Measurements from ENCODE around the gene THAP10. TPM values are rescaled to one million over a fixed set of nuclear protein-coding genes. Genes with fewer than 3 reads are reported as not detected.
"Not testable (repeated sequence)": the region's sequence is repeated elsewhere in the genome, so short reads cannot be mapped to it uniquely, and the experiment has no call there.

THAP10 gene
- total RNA-seq, 4 donors from 2014 or later = 2.2 to 14.9 (median 8.3) TPM; not detected in 1

DNA sequence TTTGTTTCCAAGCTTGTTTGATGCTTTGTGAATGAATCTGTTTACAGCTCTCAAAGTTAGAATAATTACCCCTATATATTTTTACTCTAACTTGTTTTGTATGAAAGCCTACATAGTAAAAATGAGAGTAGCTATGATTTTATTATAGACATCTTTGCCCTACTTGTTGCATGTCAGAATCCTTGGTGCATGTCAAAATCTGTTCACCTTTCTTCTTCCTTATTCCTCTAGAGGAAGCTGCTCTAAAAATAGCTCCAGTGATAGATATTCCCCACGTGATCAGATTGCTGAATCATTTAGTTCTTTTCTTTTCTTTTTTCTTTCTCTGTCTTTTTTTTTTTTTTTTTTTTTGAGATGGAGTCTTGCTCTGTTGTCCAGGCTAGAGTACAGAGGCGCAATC, 40.2 kb upstream of the THAP10 start:
- 57 to 66% methylated on average over 1 to 2 of the region's 2 CpGs for WGBS, 2 donors (ENCODE audit: low coverage in 1 of 2)
- Histone ChIP-seq H3K9me3 (no peaks in the 10 kb centered on the region), H3K36me3 (no peaks in the 10 kb centered on the region), H3K27ac (no peak overlapping the region), H3K4me3 (no peak overlapping the region), H3K4me1 (no peaks in the 10 kb centered on the region), H3K27me3 (no peaks in the 10 kb centered on the region)
- DNase-seq = no peak
- TF ChIP-seq POLR2A (IDR thresholded peaks at IDR 0.05) = no peak
- no peak for TF ChIP-seq CTCF (IDR thresholded peaks at IDR 0.05)
- no peak for TF ChIP-seq EP300 (IDR thresholded peaks at IDR 0.05; ENCODE audit: low read depth)
- TF ChIP-seq POLR2AphosphoS5 (IDR thresholded peaks at IDR 0.05) = no peak
- intact Hi-C loops (cut with DNase I; ENCODE audit: low total_unique reads) (no loop called here), in situ Hi-C loops (cut with MboI; ENCODE audit: low pct_ligation_motif_present in 1 of 4, low pct_unique_long_range_greater_than_20kb in 1 of 4, low sequenced_read_pairs in 3 of 4) (no loop called here)

GRCh38 chr15:70931821-70932220, 39.6 kb upstream of the THAP10 start:
- intact Hi-C loops (cut with DNase I; ENCODE audit: low total_unique reads) = no loop called here
- H3K4me1 ChIP-seq = no peaks in the 10 kb centered on the region

DNA sequence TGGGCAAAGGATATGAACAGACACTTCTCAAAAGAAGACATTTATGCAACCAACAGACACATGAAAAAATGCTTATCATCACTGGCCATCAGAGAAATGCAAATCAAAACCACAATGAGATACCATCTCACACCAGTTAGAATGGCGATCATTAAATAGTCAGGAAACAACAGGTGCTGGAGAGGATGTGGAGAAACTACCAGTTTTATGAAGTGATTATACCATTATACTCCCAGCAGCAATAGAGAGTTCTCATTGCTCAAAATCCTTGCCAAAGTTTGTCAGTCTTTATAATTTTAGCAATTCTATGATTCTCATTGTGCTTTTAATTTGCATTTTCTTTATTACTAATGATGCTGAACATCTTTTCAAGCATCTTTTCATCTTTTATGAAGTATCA, 34.7 kb upstream of the THAP10 start:
- H3K36me3 ChIP-seq; H3K4me1 ChIP-seq; in situ Hi-C loops (cut with MboI; ENCODE audit: low pct_ligation_motif_present in 1 of 4, low pct_unique_long_range_greater_than_20kb in 1 of 4, low sequenced_read_pairs in 3 of 4); H3K4me3 ChIP-seq; intact Hi-C loops (cut with DNase I; ENCODE audit: low total_unique reads); H3K27me3 ChIP-seq; H3K27ac ChIP-seq; DNase-seq; H3K9me3 ChIP-seq: not testable (repeated sequence)
- 69 to 83% methylated on average over 1 of the region's 1 CpG for WGBS, 2 donors (ENCODE audit: low coverage in 1 of 2)

More at GRCh38 chr15:70931821-70932220, 39.6 kb upstream of the THAP10 start:
- Histone ChIP-seq H3K36me3 (no peaks in the 10 kb centered on the region), H3K27me3 (no peaks in the 10 kb centered on the region), H3K27ac (no peak overlapping the region), H3K4me3 (no peak overlapping the region), H3K9me3 (no peaks in the 10 kb centered on the region)
- DNase-seq = no peak
- no peak for TF ChIP-seq EP300 (IDR thresholded peaks at IDR 0.05; ENCODE audit: low read depth)
- no peak for TF ChIP-seq POLR2A (IDR thresholded peaks at IDR 0.05)
- no peak for TF ChIP-seq POLR2AphosphoS5 (IDR thresholded peaks at IDR 0.05)
- TF ChIP-seq CTCF (IDR thresholded peaks at IDR 0.05) = no peak
- in situ Hi-C loops (cut with MboI; ENCODE audit: low pct_ligation_motif_present in 1 of 4, low pct_unique_long_range_greater_than_20kb in 1 of 4, low sequenced_read_pairs in 3 of 4) = no loop called here

DNA sequence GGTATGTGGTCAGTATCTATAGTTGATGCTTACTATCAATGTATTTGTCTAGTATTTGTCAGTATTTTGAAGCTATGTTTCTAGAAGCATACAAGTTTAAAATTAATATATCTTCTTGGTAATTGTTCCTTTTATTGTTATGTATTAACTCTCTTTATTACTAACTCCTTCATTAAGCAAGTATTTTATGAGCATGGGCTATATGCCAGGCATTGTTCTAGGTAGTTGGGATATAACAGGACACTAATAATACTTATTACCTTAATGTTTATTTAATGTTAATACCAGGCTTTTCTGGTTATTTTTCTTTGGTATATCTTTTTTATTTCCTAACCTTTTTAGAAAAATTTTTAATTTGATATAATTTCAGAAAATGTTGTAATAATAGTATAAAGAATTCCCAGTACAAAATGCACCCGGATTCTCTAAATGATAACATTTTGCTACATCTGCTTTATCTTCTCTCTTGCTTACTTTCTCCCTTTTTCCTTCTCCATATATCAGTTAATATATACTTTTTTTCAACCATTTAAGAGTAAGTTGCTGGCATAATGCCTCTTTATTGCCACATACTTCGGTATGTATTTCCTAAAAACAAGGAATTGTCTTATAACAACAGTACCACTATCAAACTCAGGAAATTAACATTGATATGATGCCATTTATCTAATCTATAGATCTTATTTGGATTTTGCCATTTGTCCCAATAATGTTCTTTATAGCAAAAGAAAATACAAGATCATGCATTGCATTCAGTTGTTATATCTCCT, 31.3 kb upstream of the THAP10 start:
- H3K4me3 ChIP-seq = no peak overlapping the region
- H3K27me3 ChIP-seq = no peaks in the 10 kb centered on the region
- no peak for TF ChIP-seq EP300 (IDR thresholded peaks at IDR 0.05; ENCODE audit: low read depth)
- no peak for TF ChIP-seq POLR2AphosphoS5 (IDR thresholded peaks at IDR 0.05)
- TF ChIP-seq POLR2A (IDR thresholded peaks at IDR 0.05) = no peak
- TF ChIP-seq CTCF (IDR thresholded peaks at IDR 0.05) = no peak
- in situ Hi-C loops (cut with MboI; ENCODE audit: low pct_ligation_motif_present in 1 of 4, low pct_unique_long_range_greater_than_20kb in 1 of 4, low sequenced_read_pairs in 3 of 4) (no loop called here), intact Hi-C loops (cut with DNase I; ENCODE audit: low total_unique reads) (no loop called here)
- H3K9me3 ChIP-seq = no peaks in the 10 kb centered on the region
- DNase-seq = no peak
- H3K36me3 ChIP-seq = no peaks in the 10 kb centered on the region
- WGBS, 2 donors (ENCODE audit: low coverage in 1 of 2) = 85 to 93% methylated on average over 2 of the region's 2 CpGs
- no peak overlapping the region for H3K27ac ChIP-seq
- H3K4me1 ChIP-seq = no peaks in the 10 kb centered on the region

GRCh38 chr15:70922119-70922518, 29.9 kb upstream of the THAP10 start:
- TF ChIP-seq POLR2AphosphoS5 (IDR thresholded peaks at IDR 0.05) (no peak), EP300 (IDR thresholded peaks at IDR 0.05; ENCODE audit: low read depth) (no peak), CTCF (IDR thresholded peaks at IDR 0.05) (no peak), POLR2A (IDR thresholded peaks at IDR 0.05) (no peak)
- WGBS, 2 donors (ENCODE audit: low coverage in 1 of 2) = 99 to 100% methylated on average over 2 of the region's 2 CpGs
- no peak overlapping the region for H3K4me3 ChIP-seq
- H3K27ac ChIP-seq = no peak overlapping the region
- H3K4me1 ChIP-seq = no peaks in the 10 kb centered on the region
- H3K36me3 ChIP-seq = no peaks in the 10 kb centered on the region
- in situ Hi-C loops (cut with MboI; ENCODE audit: low pct_ligation_motif_present in 1 of 4, low pct_unique_long_range_greater_than_20kb in 1 of 4, low sequenced_read_pairs in 3 of 4) = no loop called here
- intact Hi-C loops (cut with DNase I; ENCODE audit: low total_unique reads) = no loop called here
- no peaks in the 10 kb centered on the region for H3K9me3 ChIP-seq
- no peak for DNase-seq
- H3K27me3 ChIP-seq = no peaks in the 10 kb centered on the region
